K562 treated with DMSO at 1 percent for 48 hours (cell line): Measurements from ENCODE around the gene PPHLN1. TPM values are rescaled to one million over a fixed set of nuclear protein-coding genes. Genes with fewer than 3 reads are reported as not detected.

Experiments
- total RNA-seq: library from RNA; unstranded; fragments of 300-600 nt; gene quantifications from 2 replicates; pipeline ENCODE4 v1.2.3, GENCODE V29; 2022; ENCODE audit warnings: low replicate concordance; ENCODE audit errors: extremely low read depth

Gene PPHLN1
- total RNA-seq: not detected in 2 replicates

DNA sequence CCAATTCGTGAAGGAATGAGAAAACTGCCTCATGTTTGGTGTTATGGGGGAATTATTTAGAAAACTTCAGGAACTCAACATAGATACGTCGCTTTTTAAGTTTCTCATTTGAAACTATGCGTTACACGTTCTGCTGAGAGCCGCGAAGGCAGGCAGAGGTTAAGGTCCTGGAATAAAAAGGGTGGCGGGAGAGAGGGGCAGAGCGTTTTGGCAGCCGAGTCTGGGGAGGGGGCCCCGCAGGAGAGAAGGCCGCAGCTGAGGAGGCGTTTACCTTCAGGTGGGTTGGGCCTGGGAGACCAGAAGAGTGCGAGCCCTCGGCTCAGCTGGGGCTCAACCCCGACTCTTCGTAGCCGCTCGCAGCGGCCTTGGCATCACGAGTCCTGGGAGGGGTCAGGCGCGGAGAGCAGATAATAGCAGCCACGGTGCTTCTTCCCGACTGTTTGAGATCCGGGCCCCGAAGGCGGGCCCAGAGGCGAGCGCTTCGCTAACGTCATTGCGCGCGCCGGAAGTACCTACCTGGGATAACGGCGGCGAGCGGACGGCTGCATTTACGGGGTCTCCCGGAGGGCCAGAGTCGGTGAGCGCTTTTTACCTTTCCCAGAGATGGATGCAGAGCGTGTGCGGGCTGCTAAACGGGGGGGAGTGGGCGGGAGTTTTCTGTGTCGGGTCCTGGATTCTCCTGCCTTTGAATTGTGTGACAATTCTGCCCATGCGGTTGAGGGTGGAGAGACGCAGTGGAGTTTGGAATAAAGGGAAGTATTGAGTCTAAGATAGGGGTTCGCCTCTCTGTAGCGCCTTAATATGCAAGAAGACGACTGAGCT lies at the start of gene PPHLN1, which contains the start of gene ZCRB1:
TSS of gene PPHLN1 (plus strand) at position 515 of the 822 bp plus-strand sequence. CDS start 9,736 bp downstream, outside the sequence.
TSS of gene ZCRB1 (minus strand) at position 442 of the 822 bp plus-strand sequence. CDS start 1,992 bp downstream, outside the sequence.

Other genes starting within 250 kb of the PPHLN1 start
- gene GXYLT1, start 181.3 kb upstream of the PPHLN1 start, total RNA-seq: not detected in 2 replicates
- not detected in 2 replicates for gene YAF2, start 87.9 kb upstream of the PPHLN1 start, total RNA-seq
- not detected in 2 replicates for gene ZCRB1, start 73 bp upstream of the PPHLN1 start, total RNA-seq